Adipose tissue (tissue), 3 donors: Measurements from ENCODE around the gene MX1. TPM values are rescaled to one million over a fixed set of nuclear protein-coding genes. Genes with fewer than 3 reads are reported as not detected.

Source experiments
- H3K27ac ChIP-seq: one replicate; pipeline ENCODE4 v1.5.1; 2013; ENCODE audit warnings: low read depth, low read length
- WGBS, 3 donors: extraction: QIAGEN DNeasy Blood & Tissue Kit; methylation state at CpG; one replicate each; pipeline ENCODE4 v1.1.7; 2013; 5-methylcytosine and 5-hydroxymethylcytosine counted together
- polyA plus RNA-seq, 3 donors: library from polyadenylated mRNA; stranded (reverse); fragments of 200-250 nt; gene quantifications; one replicate each; pipeline ENCODE4 v1.2.3, GENCODE V29; 2013
- donor health status: healthy with polysubstance abuse.
- donor health status: Bipolar disorder and iron deficiency.
- donor health status: healthy.

Gene MX1
- polyA plus RNA-seq, 3 donors: 8.8 to 23.6 (median 12.3) TPM

DNA sequence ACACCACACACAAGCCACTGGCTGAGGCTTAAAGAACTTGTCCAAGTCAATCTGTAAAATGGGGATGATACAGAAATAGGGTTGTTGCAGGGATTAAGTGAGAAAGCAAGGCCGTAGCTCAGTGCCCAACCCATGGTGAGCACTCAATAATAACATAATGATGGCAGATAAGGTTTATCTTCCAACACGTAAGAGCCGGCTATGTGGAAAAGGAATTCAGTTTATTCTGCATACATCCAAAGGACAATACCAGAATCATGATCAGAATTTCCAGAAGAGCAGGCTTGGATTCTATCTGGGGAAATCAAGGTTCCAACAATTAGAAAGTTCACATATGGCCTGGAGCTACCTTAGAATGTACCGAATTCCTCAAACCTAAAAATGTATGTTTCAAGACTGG lies 77.3 kb downstream of the MX1 start:
- WGBS, 3 donors: 46 to 86% (median 77%) methylated on average over 4 of the region's 4 CpGs
- no peak overlapping the region for H3K27ac ChIP-seq

DNA sequence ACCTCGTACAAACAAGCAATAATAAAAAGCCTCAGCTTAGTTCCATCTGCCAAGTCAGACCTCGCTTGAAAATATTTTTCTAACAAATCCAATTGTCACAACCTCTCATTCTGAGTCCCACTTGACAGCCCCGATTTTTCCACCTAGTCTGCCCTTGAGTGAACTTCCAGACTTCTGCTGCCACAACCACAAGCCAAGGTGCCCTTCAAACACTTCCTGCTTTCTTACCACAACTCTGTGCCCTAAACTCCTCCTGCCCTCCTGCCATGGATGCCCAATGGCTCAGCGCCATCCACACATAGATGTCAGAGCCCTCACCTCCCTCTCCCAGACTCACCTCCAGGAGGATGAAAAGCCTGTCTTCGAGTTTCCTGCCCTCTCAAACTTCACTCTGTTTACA lies 78.0 kb downstream of the MX1 start:
- no peak overlapping the region for H3K27ac ChIP-seq
- 27 to 48% (median 46%) methylated on average over 5 of the region's 5 CpGs for WGBS, 3 donors

DNA sequence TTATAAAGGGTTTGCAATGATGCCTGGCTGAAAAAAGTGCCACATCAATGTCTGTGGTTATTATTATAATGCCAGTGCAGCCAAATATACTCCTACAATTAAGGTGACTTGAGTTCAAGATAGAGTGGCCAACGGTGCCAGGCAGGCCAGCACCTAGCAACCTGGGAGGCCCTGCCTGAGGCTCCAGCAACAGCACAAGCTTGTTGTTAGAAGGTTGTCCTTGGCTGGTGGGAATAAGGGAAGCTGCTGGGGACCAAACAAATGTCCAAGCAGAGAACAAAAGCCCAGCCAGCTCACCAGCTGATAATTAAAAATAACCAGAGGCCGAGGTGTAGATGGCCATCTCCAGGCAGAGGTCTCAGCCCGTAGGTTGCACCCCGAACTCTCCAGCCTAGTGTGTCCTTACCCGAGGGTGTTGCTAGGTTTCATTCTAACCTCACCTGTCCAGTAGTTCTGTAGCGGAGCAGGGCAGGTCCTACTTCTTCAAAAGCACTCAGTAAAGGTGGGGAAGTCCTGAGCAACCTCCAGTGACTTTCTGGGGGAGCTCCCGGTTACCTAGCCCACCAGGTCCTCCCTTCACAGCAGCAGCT lies 80.1 kb downstream of the MX1 start:
- no peak overlapping the region for H3K27ac ChIP-seq
- WGBS, 3 donors: 28 to 69% (median 64%) methylated on average over 7 of the region's 7 CpGs

DNA sequence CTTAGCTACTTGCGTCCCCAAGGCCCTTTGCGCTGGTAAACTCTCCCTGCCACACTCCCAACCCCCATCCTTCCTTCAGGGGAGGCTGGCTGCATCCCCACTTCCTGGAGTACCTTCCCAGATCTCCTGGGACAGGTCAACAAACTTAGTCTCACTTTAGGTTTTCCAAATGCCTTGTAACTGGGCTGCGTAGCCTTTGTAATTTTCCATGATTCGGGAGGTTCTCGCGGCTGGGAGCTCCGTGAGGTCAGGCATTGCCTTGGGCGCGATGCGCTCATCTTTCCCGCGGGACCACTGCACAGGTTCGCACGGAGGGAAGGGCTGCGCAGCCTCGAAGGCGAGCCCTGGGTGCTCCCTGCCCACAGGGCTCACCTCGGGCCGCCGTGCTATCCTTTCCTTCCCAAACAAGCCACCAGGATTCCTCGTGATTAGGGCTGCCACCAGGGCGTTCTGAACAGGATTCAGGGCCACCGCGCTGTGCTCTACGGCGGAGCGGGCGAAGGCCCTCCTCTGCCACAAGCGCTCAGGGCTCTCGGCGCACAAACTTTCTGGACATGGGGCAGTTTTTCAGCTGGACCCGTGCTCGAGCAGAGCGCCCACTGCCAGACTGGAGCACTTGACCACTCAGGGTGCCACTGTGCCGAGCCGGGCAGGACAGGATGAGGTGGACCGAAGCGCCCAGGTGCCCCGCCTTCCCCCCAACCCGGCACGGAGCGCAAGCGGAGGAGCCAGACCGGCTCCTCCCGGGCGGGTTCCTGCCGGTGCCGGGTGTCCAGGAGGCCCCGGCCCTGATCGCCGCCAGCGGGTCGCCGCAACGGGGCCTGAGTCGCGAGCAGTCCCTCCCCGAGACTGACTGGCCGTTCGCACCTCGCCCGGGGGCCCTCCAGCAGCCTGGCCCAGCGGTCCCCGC lies 80.8 kb downstream of the MX1 start:
- no peak overlapping the region for H3K27ac ChIP-seq
- 2 to 5% (median 3%) methylated on average over 59 to 64 of the region's 64 CpGs for WGBS, 3 donors

DNA sequence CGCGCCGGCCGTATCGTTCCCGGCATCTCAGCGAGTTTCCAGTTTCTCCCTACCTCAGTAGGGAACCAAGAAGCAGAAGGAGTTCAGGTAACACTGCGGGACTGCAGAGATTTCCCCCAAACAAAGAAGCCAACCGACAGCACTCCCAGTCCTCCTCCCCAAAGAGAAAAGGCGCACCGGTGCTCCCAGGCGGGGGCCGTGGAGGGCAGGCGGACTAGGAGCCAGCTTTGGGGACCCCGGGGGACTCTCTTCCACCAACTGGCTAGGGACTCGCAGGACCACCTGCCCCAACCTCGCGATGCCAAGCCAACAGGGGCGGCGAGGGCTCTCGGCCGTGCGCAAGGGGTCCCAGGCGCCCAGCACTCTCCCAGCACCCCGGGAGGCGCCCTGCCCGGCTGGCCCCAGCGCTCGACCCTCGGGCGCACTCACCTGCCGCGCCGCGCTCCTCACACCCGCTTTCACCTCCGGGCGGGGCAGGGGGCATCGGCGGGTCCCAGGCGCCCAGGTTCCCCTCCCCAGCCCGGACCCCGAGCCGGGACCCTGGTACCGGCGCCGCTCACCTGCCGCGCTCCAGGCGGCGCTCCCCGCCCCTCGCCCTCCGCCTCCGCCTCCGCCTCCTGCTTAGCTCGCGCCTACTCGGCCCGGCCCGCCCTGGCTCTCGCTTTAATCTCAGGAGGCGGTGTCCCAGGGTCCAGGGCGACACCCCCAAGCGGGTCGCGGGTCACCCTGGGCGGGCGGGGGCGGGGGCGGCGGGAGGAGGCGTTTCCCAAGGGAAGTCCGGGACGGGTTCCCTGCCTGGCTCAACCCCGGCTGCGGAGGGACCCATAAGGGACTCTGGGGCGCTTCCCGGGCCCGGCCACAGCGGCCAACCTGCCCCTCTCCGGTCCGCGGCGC lies 81.7 kb downstream of the MX1 start, which contains the start of gene TMPRSS2:
TSS of gene TMPRSS2 (minus strand) at position 638 of the 894 bp plus-strand sequence. CDS start 10,025 bp downstream, outside the sequence.
- no peak within 1 kb of the TSS for H3K27ac ChIP-seq
- 1 to 2% (median 1%) methylated on average over 64 to 85 of the region's 85 CpGs for WGBS, 3 donors

DNA sequence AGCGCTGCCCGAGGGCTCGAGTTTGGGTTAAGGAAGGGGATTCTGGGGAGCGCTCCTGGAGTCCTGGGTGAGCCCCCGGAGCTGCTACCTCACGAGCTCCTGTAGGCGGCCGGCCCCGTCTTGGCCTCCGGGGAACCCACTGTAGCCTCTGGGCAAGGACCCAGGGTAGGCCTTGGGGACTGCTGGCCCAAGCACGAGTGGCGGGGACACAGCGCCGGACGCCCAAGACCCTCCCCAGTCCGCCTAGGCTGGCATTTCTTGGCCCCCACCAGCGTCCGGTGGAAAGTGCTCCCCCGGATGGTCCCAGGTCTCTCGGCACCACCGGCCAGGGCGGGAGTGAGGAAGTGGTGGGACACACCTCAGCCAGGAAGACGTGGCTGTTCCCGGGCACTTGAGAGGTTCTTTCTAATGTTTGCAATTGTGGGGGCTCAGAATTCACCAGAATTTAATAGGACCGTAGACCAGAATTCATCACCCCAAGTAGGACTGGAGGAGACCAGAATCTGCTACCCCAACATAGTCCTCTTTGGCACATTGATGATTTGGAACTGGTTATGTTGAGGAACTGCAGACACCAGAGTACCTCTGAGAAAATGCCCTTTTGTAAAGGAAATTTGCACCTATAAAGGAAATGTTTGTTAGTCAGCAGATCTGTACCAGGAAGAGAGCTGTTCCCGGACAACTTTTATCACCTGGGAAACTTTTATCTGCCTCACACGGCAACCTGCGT lies 82.5 kb downstream of the MX1 start:
- WGBS, 3 donors: 5 to 7% (median 7%) methylated on average over 27 to 28 of the region's 28 CpGs
- no peak overlapping the region for H3K27ac ChIP-seq

Other genes with a start within 250 kb of the MX1 start
- gene FAM3B, start 109.4 kb upstream of the MX1 start, polyA plus RNA-seq: 10 to 100 TPM in 1 of 3 donors, 1 to 10 TPM in 2; 4.4 to 53.6 (median 6.8) TPM
- 10 to 100 TPM in 2 of 3 donors, 1 to 10 TPM in 1; 2.4 to 13.8 (median 12.6) TPM for gene MX2, start 64.2 kb upstream of the MX1 start, polyA plus RNA-seq
- gene TMPRSS2, start 81.9 kb downstream of the MX1 start, polyA plus RNA-seq: 100 to 1,000 TPM in 1 of 3 donors, 10 to 100 TPM in 1, under 1 TPM in 1; 0.11 to 111 (median 11.1) TPM